K562 (cell line): ENCODE measurements around the gene PBX2. TPM values are rescaled to one million over a fixed set of nuclear protein-coding genes. Genes with fewer than 3 reads are reported as not detected.

Source experiments
- ARID2 ChIP-seq: fragments of 450-650 bp; IDR thresholded peaks from 2 replicates; pipeline ENCODE4 v1.6.1; 2017; ENCODE audit warnings: antibody characterized with exemption, mild to moderate bottlenecking
- C11orf30 ChIP-seq: fragments of 450-650 bp; IDR thresholded peaks from 2 replicates; pipeline ENCODE4 v1.6.1; 2016; ENCODE audit warnings: low read depth, mild to moderate bottlenecking
- ETV1 ChIP-seq: fragments of 450-650 bp; conservative IDR thresholded peaks from 2 replicates; pipeline ENCODE4 v1.6.1; 2016; ENCODE audit warnings: missing genetic modification characterization, control low read depth, low read depth, missing compliant biosample characterization
- FOXK2 ChIP-seq, 2 experiments: fragments of 450-650 bp; IDR thresholded peaks in 1 of 2; conservative IDR thresholded peaks in 1 of 2; 2 replicates each; pipeline ENCODE4 v1.6.1; 2016; ENCODE audit warnings: low read depth in 2 of 2, mild to moderate bottlenecking in 1 of 2
- HDGF ChIP-seq: fragments of 450-650 bp; IDR thresholded peaks from 2 replicates; pipeline ENCODE4 v1.6.1; 2016
- KLF16 ChIP-seq: IDR thresholded peaks from 2 replicates; pipeline ENCODE4 v1.6.1; 2016; ENCODE audit warnings: antibody characterized with exemption
- MAFK ChIP-seq: IDR thresholded peaks from 2 replicates; pipeline ENCODE4 v1.6.1; 2011; ENCODE audit warnings: low read length, improper control_type of control experiment
- MCM2 ChIP-seq: fragments of 450-650 bp; IDR thresholded peaks from 2 replicates; pipeline ENCODE4 v1.6.1; 2017; ENCODE audit warnings: low read depth, mild to moderate bottlenecking
- NCOA4 ChIP-seq: fragments of 450-650 bp; IDR thresholded peaks from 2 replicates; pipeline ENCODE4 v1.6.1; 2018; ENCODE audit warnings: mild to moderate bottlenecking; ENCODE audit not compliant: partially characterized antibody
- NFIC ChIP-seq: fragments of 450-650 bp; IDR thresholded peaks from 2 replicates; pipeline ENCODE4 v1.6.1; 2017; ENCODE audit warnings: mild to moderate bottlenecking, inconsistent platforms
- PHF21A ChIP-seq: fragments of 450-650 bp; IDR thresholded peaks from 2 replicates; pipeline ENCODE4 v1.6.1; 2017; ENCODE audit warnings: low read depth, borderline replicate concordance
- SIN3A ChIP-seq, 2 experiments: fragments of 150-350 bp in 1 of 2; IDR thresholded peaks; 2 replicates each; pipeline ENCODE4 v1.6.1; 2011 to 2016; ENCODE audit warnings: borderline replicate concordance in 2 of 2, low read depth in 2 of 2, low read length in 2 of 2, mild to moderate bottlenecking in 2 of 2, moderate library complexity in 2 of 2; ENCODE audit not compliant: control insufficient read depth in 1 of 2
- SPI1 ChIP-seq: IDR thresholded peaks from 2 replicates; pipeline ENCODE4 v1.6.1; 2011; ENCODE audit warnings: low read depth, low read length, control low read depth, borderline replicate concordance
- TARDBP ChIP-seq: fragments of 450-650 bp; IDR thresholded peaks from 2 replicates; pipeline ENCODE4 v1.6.1; 2016
- TOE1 ChIP-seq, 2 experiments: fragments of 450-650 bp in 1 of 2; sonication (generic) in 1 of 2; formaldehyde crosslinking in 1 of 2; IDR thresholded peaks; 2 replicates each; pipeline versions ENCODE4 v1.7.1 to v1.8.0; 2016 to 2022; ENCODE audit warnings: borderline replicate concordance in 2 of 2, mild to moderate bottlenecking in 2 of 2, antibody characterized with exemption in 1 of 2, inconsistent platforms in 1 of 2, low read depth in 1 of 2, missing genetic modification reagents in 1 of 2, moderate library complexity in 1 of 2
- UBTF ChIP-seq, 2 experiments: IDR thresholded peaks; 2 replicates each; pipeline ENCODE4 v1.6.1; 2012; ENCODE audit warnings: improper control_type of control experiment in 2 of 2, low read depth in 2 of 2, low read length in 2 of 2, borderline replicate concordance in 1 of 2
- YY1 ChIP-seq, 3 experiments: IDR thresholded peaks; 2 replicates each; pipeline ENCODE4 v1.6.1; 2011; ENCODE audit warnings: low read length in 2 of 3, mild to moderate bottlenecking in 2 of 3, moderate library complexity in 2 of 3, borderline replicate concordance in 1 of 3, control low read depth in 1 of 3, low read depth in 1 of 3; ENCODE audit not compliant: insufficient read depth in 3 of 3, insufficient replicate concordance in 2 of 3, control insufficient read depth in 1 of 3, insufficient read length in 1 of 3; ENCODE audit errors: extremely low read depth in 1 of 3
- polyA plus RNA-seq, 8 experiments: library from polyadenylated mRNA; depleted of rRNA in 4 of 8; stranded (reverse) in 5 of 8; unstranded in 3 of 8; fragments of >200 nt; fragmentation: Nextera tagmentation in 2 of 8; fragmentation: Illumina TruSeq in 1 of 8; extraction: Ambion mirVana in 2 of 8; extraction: Trizol in 1 of 8; gene quantifications; 2 replicates each; pipeline versions ENCODE4 v1.2.1 to v1.2.3, GENCODE V29; 2011 to 2014; ENCODE audit warnings: inconsistent platforms in 1 of 8, missing spikeins in 1 of 8
- total RNA-seq, 7 experiments: library from RNA; depleted of rRNA in 6 of 7; stranded (reverse); fragments of >200 nt in 6 of 7; fragmentation: Illumina TruSeq in 2 of 7; extraction: Trizol in 2 of 7; gene quantifications; 2 replicates each; pipeline versions ENCODE4 v1.2.1 to v1.2.3, GENCODE V29; 2011 to 2021; ENCODE audit warnings: low replicate concordance in 1 of 7
- TF ChIP-seq, protein P1 (sequence below): sonication (generic); formaldehyde crosslinking; IDR thresholded peaks from 2 replicates; pipeline ENCODE4 v1.8.0; 2022; ENCODE audit warnings: mild to moderate bottlenecking, missing genetic modification reagents
- TF ChIP-seq, protein P2 (sequence below): fragments of 450-650 bp; conservative IDR thresholded peaks from 2 replicates; pipeline ENCODE4 v1.6.1; 2016; ENCODE audit warnings: missing genetic modification characterization, low read depth, mild to moderate bottlenecking, missing compliant biosample characterization, moderate library complexity

The PBX2 gene
- total and polyA plus RNA-seq, 9 of the 15 experiments (the other 6 are each of a cell fraction or from before 2014, with no cell fraction given) = 1.9 to 134 (median 62.5) TPM

DNA sequence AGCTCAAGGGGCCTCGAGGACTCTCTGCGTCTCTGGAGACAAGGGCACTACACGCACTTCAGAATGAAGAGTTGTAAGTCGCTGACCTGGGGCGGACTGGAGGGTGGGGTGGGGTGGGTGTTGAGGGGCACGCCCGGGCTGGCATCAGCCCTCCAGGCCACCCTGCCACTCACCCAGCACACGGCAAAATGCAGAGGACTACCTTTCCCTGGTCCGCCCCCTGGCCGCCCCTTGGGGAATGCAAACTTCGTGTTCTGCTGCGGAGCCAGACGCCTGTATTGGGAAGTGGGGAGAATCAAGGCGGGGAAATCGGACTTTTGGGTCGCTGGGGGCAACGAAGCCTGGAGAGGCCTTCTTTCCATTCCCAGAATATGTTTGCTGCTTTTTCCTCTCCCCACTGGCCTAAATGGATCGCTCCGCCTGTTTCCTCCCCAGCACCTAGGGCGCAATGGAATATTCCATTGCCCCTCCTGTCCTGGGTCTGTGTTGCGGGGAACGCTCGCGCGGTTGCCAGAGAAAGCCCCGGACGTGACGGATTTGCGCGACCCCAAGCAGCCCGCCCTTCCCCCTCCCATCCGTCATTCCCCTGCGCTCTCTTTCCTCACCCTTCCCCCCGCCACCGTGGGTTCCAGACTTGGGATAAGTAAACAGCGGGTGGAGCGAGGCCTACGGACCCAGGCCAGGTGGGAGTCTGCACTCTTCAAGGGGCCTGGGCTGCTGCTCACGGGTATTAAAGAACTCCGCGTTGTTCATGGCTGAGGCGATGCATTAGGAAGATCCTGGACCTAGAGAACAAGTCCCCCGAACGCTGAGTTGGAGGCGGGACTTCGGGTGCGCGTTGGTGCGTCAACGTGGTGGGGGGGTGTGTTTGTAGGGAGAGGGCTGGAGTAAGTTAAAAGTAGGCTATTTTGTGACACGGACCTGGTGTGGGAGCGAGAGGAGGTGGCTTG is 36.2 kb downstream of the PBX2 start, which contains the start of gene PPT2 (continued):
- TF ChIP-seq NFIC (no peak; the same call in 1 of the 2 replicates), MAFK (no peak), TARDBP (peak; percentile 43; the same call in 1 of the 2 replicates), SPI1 (peak; percentile 29; the same call in 1 of the 2 replicates), YY1 (IDR thresholded peaks at IDR 0.05; ENCODE audit: borderline replicate concordance in 1 of 3, control insufficient read depth in 1 of 3, extremely low read depth in 1 of 3, insufficient read depth in 3 of 3, insufficient read length in 1 of 3, insufficient replicate concordance in 2 of 3, low read depth in 1 of 3, low read length in 2 of 3) (no peak), KLF16 (no peak), MCM2 (no peak), PHF21A (no peak), NCOA4 (no peak), ETV1 (tag) (peak; percentile 92), ARID2 (peak; percentile 7; the same call in 1 of the 2 replicates), UBTF (IDR thresholded peaks at IDR 0.05; ENCODE audit: borderline replicate concordance in 1 of 2, low read depth in 2 of 2, low read length in 2 of 2) (peak in 1 of 2 experiments; percentile 19; a peak in 1 of 4 replicates), FOXK2 (conservative IDR thresholded peaks at IDR 0.05 in 1 of 2, IDR thresholded peaks at IDR 0.05 in 1 of 2; ENCODE audit: low read depth in 2 of 2) (peak; percentile 97 to 99), SIN3A (IDR thresholded peaks at IDR 0.05; ENCODE audit: borderline replicate concordance in 2 of 2, control insufficient read depth in 1 of 2, low read depth in 2 of 2, low read length in 2 of 2) (peak; percentile 83 to 91; a peak in 3 of 4 replicates), HDGF (no peak), TOE1 (IDR thresholded peaks at IDR 0.05; ENCODE audit: borderline replicate concordance) (peak; percentile 89), TOE1 (CRISPR knock-in tag; IDR thresholded peaks at IDR 0.05; ENCODE audit: borderline replicate concordance, low read depth) (peak; percentile 88; the same call in 1 of the 2 replicates), C11orf30 (peak; percentile 90)
- TF ChIP-seq, protein P1, sequence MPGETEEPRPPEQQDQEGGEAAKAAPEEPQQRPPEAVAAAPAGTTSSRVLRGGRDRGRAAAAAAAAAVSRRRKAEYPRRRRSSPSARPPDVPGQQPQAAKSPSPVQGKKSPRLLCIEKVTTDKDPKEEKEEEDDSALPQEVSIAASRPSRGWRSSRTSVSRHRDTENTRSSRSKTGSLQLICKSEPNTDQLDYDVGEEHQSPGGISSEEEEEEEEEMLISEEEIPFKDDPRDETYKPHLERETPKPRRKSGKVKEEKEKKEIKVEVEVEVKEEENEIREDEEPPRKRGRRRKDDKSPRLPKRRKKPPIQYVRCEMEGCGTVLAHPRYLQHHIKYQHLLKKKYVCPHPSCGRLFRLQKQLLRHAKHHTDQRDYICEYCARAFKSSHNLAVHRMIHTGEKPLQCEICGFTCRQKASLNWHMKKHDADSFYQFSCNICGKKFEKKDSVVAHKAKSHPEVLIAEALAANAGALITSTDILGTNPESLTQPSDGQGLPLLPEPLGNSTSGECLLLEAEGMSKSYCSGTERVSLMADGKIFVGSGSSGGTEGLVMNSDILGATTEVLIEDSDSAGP (CRISPR knock-in tag) = 0 out of 2 replicates have a peak, but pooled peaks have one; percentile 21
- TF ChIP-seq, protein P2, sequence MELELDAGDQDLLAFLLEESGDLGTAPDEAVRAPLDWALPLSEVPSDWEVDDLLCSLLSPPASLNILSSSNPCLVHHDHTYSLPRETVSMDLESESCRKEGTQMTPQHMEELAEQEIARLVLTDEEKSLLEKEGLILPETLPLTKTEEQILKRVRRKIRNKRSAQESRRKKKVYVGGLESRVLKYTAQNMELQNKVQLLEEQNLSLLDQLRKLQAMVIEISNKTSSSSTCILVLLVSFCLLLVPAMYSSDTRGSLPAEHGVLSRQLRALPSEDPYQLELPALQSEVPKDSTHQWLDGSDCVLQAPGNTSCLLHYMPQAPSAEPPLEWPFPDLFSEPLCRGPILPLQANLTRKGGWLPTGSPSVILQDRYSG (tag) = no peak
